GM21528 (cell line): ENCODE measurements around the gene CDC45.
"Not testable (repeated sequence)": the region's sequence is repeated elsewhere in the genome, so short reads cannot be mapped to it uniquely, and the experiment has no call there.

Source experiments
- ATAC-seq: cut with Tn5 transposase; IDR thresholded peaks from one replicate; pipeline ENCODE4 v1.9.1; 2021; ENCODE audit warnings: mild to moderate bottlenecking, moderate library complexity; ENCODE audit not compliant: unreplicated experiment, low FRiP score

The CDC45 gene

GRCh38 chr22:19548427-19548826 is 68.7 kb downstream of the CDC45 start:
- not testable (repeated sequence) for ATAC-seq

GRCh38 chr22:19548964-19549363 is 69.2 kb downstream of the CDC45 start:
- ATAC-seq = no peak

GRCh38 chr22:19549428-19549827 is 69.7 kb downstream of the CDC45 start:
- ATAC-seq = no peak

- no peak for ATAC-seq
Observed at GRCh38 chr22:19550382-19550781, 70.7 kb downstream of the CDC45 start.

GRCh38 chr22:19553201-19553600 is 73.5 kb downstream of the CDC45 start:
- no peak for ATAC-seq

GRCh38 chr22:19554834-19555404 is 75.2 kb downstream of the CDC45 start:
- no peak for ATAC-seq

- no peak for ATAC-seq
Observed at GRCh38 chr22:19555651-19556050, 75.9 kb downstream of the CDC45 start.

GRCh38 chr22:19556963-19557545 is 77.3 kb downstream of the CDC45 start:
- ATAC-seq = no peak

GRCh38 chr22:19559324-19559811 is 79.6 kb downstream of the CDC45 start:
- no peak for ATAC-seq

- ATAC-seq = no peak
Observed at GRCh38 chr22:19559956-19560355, 80.2 kb downstream of the CDC45 start.

GRCh38 chr22:19565382-19566278 is 85.9 kb downstream of the CDC45 start:
- no peak for ATAC-seq

GRCh38 chr22:19566279-19567156 is 86.8 kb downstream of the CDC45 start:
- ATAC-seq = no peak

- ATAC-seq = no peak
Observed at GRCh38 chr22:19567157-19568009, 87.7 kb downstream of the CDC45 start.

GRCh38 chr22:19568337-19569275 is 88.9 kb downstream of the CDC45 start:
- no peak for ATAC-seq

GRCh38 chr22:19569276-19569640 is 89.5 kb downstream of the CDC45 start:
- no peak for ATAC-seq

GRCh38 chr22:19569976-19570375 is 90.3 kb downstream of the CDC45 start:
- ATAC-seq = no peak
